Panc1 (cell line): ENCODE data around the gene RNU5B-1. TPM values are rescaled to one million over a fixed set of nuclear protein-coding genes. Genes with fewer than 3 reads are reported as not detected.

Experiments used
- ATAC-seq: fragments of 200-7000 bp; cut with Tn5 transposase; 2 replicates; pipeline ENCODE4 v1.9.1; 2020; ENCODE audit warnings: mild to moderate bottlenecking, moderate library complexity
- BruUV-seq: library from RNA; stranded (reverse); fragments of 400-500 nt; replicated peaks from 2 replicates; lab custom pipeline; 2021; lab: Mats Ljungman, UMichigan
- CTCF ChIA-PET: fragments of 300-600 bp; sonication (Branson Sonifier 250); formaldehyde crosslinking; loops from one replicate; lab custom pipeline; 2022; ENCODE audit warnings: antibody characterized with exemption; lab: Charles Lee
- POLR2A ChIA-PET: fragments of 300-600 bp; sonication (Branson Sonifier 250); formaldehyde crosslinking; loops from one replicate; lab custom pipeline; 2022; ENCODE audit warnings: antibody characterized with exemption; lab: Charles Lee
- DNase-seq: peaks from one replicate; pipeline ENCODE4 v3.0.0-alpha.2; 2010; ENCODE audit warnings: low read depth, low spot score
- H3K27ac ChIP-seq: 2 replicates; pipeline ENCODE4 v1.5.1; 2011; ENCODE audit warnings: mild to moderate bottlenecking, low read length, inconsistent platforms
- H3K27me3 ChIP-seq: fragments of 200-500 bp; sonication (Bioruptor generic); 2 replicates; pipeline ENCODE4 v1.6.0; 2014; ENCODE audit warnings: low read length, inconsistent platforms; ENCODE audit not compliant: control insufficient read depth, insufficient read depth
- H3K36me3 ChIP-seq: fragments of 200-500 bp; sonication (Bioruptor generic); 2 replicates; pipeline ENCODE4 v1.5.1; 2014; ENCODE audit warnings: inconsistent platforms, mild to moderate bottlenecking, low read length, moderate library complexity; ENCODE audit not compliant: control insufficient read depth, insufficient read depth
- H3K4me1 ChIP-seq: 2 replicates; pipeline ENCODE4 v1.5.1; 2011; ENCODE audit warnings: inconsistent platforms, mild to moderate bottlenecking, low read length, moderate library complexity; ENCODE audit not compliant: control insufficient read depth, insufficient read depth
- H3K4me3 ChIP-seq, 2 experiments: 2 replicates each; pipeline ENCODE4 v1.5.1; 2011 to 2012; ENCODE audit warnings: low read depth in 2 of 2, low read length in 2 of 2, mild to moderate bottlenecking in 2 of 2, inconsistent platforms in 1 of 2, moderate library complexity in 1 of 2
- H3K9me3 ChIP-seq: fragments of 200-500 bp; sonication (Bioruptor generic); 2 replicates; pipeline ENCODE4 v1.5.1; 2014; ENCODE audit warnings: low read depth, mild to moderate bottlenecking, inconsistent platforms, low read length, moderate library complexity; ENCODE audit not compliant: control insufficient read depth, insufficient read depth
- CTCF ChIP-seq: fragments of 450-650 bp; IDR thresholded peaks from 2 replicates; pipeline ENCODE4 v1.5.1; 2017; ENCODE audit warnings: mild to moderate bottlenecking
- POLR2AphosphoS5 ChIP-seq: IDR thresholded peaks from 2 replicates; pipeline ENCODE4 v1.6.1; 2012; ENCODE audit warnings: mild to moderate bottlenecking, low read depth, low read length, moderate library complexity
- REST ChIP-seq, 2 experiments: IDR thresholded peaks; 2 replicates each; pipeline ENCODE4 v1.6.1; 2011 to 2012; ENCODE audit warnings: low read depth in 2 of 2, control low read depth in 1 of 2, low read length in 1 of 2, mild to moderate bottlenecking in 1 of 2, moderate library complexity in 1 of 2; ENCODE audit not compliant: insufficient read depth in 1 of 2
- SIN3A ChIP-seq: IDR thresholded peaks from 2 replicates; pipeline ENCODE4 v1.6.1; 2012; ENCODE audit warnings: low read depth, mild to moderate bottlenecking, low read length, moderate library complexity, borderline replicate concordance; ENCODE audit not compliant: insufficient read depth
- TCF7L2 ChIP-seq: IDR thresholded peaks from 2 replicates; pipeline ENCODE4 v1.6.1; 2011; ENCODE audit warnings: mild to moderate bottlenecking, low read depth, low read length, inconsistent platforms
- in situ Hi-C: cut with HindIII; loops from 2 replicates; pipeline ENCODE4 v1.10.0; 2016; ENCODE audit warnings: low sequenced_read_pairs, low pct_unique_long_range_greater_than_20kb
- intact Hi-C: fragments of 100-400 bp; cut with micrococcal nuclease; formaldehyde crosslinking; loops from one replicate; pipeline ENCODE4 v1.10.0; 2022; ENCODE audit not compliant: unreplicated experiment
- total RNA-seq: library from RNA; stranded (reverse); gene quantifications from one replicate; pipeline ENCODE4 v1.2.1, GENCODE V29; 2021; ENCODE audit not compliant: unreplicated experiment

RNU5B-1 gene
- total RNA-seq, 1 experiment from 2014 or later: not detected

DNA sequence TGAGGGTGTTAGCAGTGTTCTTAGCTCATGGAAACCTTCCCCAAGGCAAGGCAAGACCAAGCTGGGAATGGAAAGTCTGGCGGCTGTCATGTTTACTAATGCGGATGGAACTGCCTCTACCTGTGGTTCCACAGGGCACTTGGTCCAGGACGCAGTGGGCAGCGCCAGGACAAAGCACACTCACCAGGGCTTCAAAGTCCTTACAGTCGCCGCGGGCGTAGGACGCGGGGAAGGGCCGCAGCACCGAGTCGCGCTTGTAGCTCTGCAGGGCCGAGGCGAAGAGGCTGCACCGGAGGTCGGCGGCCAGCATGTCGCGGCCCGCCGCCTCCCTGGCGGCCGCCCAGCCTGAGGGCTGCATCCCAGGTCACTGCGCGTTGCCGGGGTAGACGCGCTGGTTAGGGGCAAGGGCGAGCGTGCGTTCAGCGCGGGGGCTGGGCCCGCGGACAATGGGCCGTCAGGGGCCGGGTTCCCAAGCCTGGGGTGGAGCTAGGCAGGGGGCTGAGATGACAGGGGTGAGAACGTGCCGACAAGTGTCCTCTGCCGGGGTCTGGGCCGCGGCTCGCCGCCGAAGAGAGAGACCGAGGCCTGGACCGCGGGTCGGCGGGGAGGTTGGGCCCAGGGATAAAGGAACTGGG is 18.3 kb upstream of the RNU5B-1 start:
- peak; percentile 78 for ATAC-seq
- Histone ChIP-seq H3K27ac (peak overlapping the region; percentile 75), H3K4me1 (peaks cover 13% of the 10 kb centered on the region), H3K9me3 (no peaks in the 10 kb centered on the region), H3K4me3 (peak overlapping the region; percentile 64 to 83), H3K36me3 (no peaks in the 10 kb centered on the region), H3K27me3 (no peaks in the 10 kb centered on the region)
- DNase-seq: no peak
- ChIA-PET CTCF (interaction anchor here (0.6 to 0.9 kb wide), 7 partner anchors 11 to 244 kb away, joined by 3 to 13 read pairs (median 7); no protein-coding TSS in a partner anchor), POLR2A (interaction anchor here (0.6 to 1.6 kb wide), 6 partner anchors 13 to 255 kb away, joined by 3 to 14 read pairs (median 8); partner anchors contain the start of genes CLPX and RNU5B-1)
- in situ Hi-C loops (no loop called here), intact Hi-C loops (no loop called here)
- no peak for TF ChIP-seq SIN3A
- TF ChIP-seq CTCF: no peak
- no peak for TF ChIP-seq REST (IDR thresholded peaks at IDR 0.05; ENCODE audit: insufficient read depth in 1 of 2, low read depth in 2 of 2, low read length in 1 of 2)
- TF ChIP-seq TCF7L2: no peak
- TF ChIP-seq POLR2AphosphoS5: no peak
- no TSS peak for BruUV-seq

GRCh38 chr15:65286704-65287519 is 17.6 kb upstream of the RNU5B-1 start, which contains the start of gene PARP16:
Gene PARP16, minus strand, starts transcription at chr15:65286883. Its CDS starts 457 bp downstream, at chr15:65286426.
- DNase-seq: no peak

More at GRCh38 chr15:65286704-65287519, 17.6 kb upstream of the RNU5B-1 start, which contains the start of gene PARP16:
- ChIA-PET POLR2A (interaction anchor here (0.6 to 1.6 kb wide), 5 partner anchors 13 to 256 kb away, joined by 3 to 14 read pairs (median 7); partner anchors contain the start of gene RNU5B-1), CTCF (interaction anchor here (0.7 to 0.9 kb wide), 7 partner anchors 11 to 217 kb away, joined by 5 to 13 read pairs (median 7); no protein-coding TSS in a partner anchor)
- intact Hi-C loops (no loop called here), in situ Hi-C loops (no loop called here)
- no TSS peak for BruUV-seq
- peak within 1 kb of the TSS; percentile 64 to 83 for H3K4me3 ChIP-seq
- peak; percentile 98 for ATAC-seq
- H3K27me3 ChIP-seq: no peaks in the 10 kb centered on the region
- TF ChIP-seq TCF7L2 (no peak), SIN3A (peak; percentile 62; the same call in 1 of the 2 replicates), POLR2AphosphoS5 (peak; percentile 40; the same call in 1 of the 2 replicates), CTCF (peak; percentile 67; the same call in 1 of the 2 replicates)
- no peaks in the 10 kb centered on the region for H3K9me3 ChIP-seq
- peak within 1 kb of the TSS; percentile 93 for H3K27ac ChIP-seq
- H3K36me3 ChIP-seq: no peaks in the 10 kb centered on the region
- peaks cover 13% of the 10 kb centered on the region for H3K4me1 ChIP-seq
